ENCODE results near the gene SYNCRIP. TPM values are rescaled to one million over a fixed set of nuclear protein-coding genes. Genes with fewer than 3 reads are reported as not detected.
"Not testable (repeated sequence)": the region's sequence is repeated elsewhere in the genome, so short reads cannot be mapped to it uniquely, and the experiment has no call there.

Gene SYNCRIP
- polyA plus RNA-seq, 3 donors, result 155 to 201 (median 177) TPM

DNA sequence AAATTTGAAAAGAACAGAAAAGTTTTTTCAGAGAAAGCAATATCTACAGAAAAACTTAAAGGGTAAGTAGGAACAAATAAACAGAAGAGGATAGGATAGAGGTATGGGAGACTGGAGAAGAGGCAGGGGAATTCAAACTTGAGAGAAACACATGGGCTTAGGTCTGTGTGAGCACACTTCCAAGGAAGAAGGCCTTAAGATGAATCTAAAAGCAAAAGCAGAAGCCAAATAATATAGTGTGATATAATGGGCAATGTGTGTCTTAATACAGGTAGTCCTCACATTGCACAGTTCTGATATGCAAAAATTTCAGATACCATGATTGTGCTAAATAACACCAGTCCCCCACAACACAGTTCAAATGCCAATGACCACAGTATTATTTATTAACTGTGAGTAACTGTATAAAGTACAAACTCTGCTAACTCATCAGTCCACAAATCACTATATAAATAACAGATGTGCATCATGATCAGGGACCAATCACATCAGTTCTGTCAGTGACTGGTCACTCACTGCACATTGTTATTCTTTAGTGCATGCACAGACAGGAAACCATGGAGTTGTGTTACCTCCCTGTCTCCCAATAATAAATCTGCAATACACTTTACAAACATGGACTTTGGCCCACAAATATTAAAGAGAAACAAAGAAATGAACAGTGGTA, 67.6 kb downstream of the SYNCRIP start:
- DNase-seq (ENCODE audit: extremely low read depth in 1 of 11, low read depth in 9 of 11, low spot score in 4 of 11), result no peak

- no peak for DNase-seq (ENCODE audit: extremely low read depth in 1 of 11, low read depth in 9 of 11, low spot score in 4 of 11)
These were observed 73.4 kb downstream of the SYNCRIP start for GRCh38 chr6:85569323-85569722.

DNA sequence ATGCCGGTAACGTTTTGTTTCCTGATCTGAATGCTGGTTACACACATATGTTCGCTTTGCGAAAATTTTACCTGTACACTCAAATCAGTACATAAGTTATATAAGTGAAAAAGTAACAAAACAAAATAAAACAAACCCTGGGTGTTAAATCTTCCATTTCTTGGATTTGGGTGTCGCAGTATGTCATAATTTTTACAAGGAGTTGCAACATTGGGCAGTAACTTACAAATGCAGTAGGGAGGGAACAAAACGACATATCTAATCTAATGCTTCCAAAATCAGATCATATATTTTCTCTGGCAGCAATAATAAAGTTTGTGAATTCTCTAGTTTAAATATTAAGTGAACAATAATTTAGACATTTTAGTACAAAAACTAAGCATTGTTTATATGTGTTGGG, 74.3 kb downstream of the SYNCRIP start:
- DNase-seq (ENCODE audit: extremely low read depth in 1 of 11, low read depth in 9 of 11, low spot score in 4 of 11), result no peak

- DNase-seq (ENCODE audit: extremely low read depth in 1 of 11, low read depth in 9 of 11, low spot score in 4 of 11), result no peak
These were observed 77.0 kb downstream of the SYNCRIP start for GRCh38 chr6:85565736-85566135.

- not testable (repeated sequence) for DNase-seq (ENCODE audit: extremely low read depth in 1 of 11, low read depth in 9 of 11, low spot score in 4 of 11)
These were observed 78.5 kb downstream of the SYNCRIP start for GRCh38 chr6:85564223-85564622.

Other genes with a start within 250 kb of the SYNCRIP start
- gene NT5E, start 192.8 kb downstream of the SYNCRIP start, polyA plus RNA-seq (ENCODE audit: insufficient read length in 3 of 3), result 1 to 10 TPM; 3.3 to 4.7 (median 4.6) TPM
- gene SNX14, start 49.0 kb downstream of the SYNCRIP start, polyA plus RNA-seq (ENCODE audit: insufficient read length in 3 of 3), result 100 to 1,000 TPM; 105 to 141 (median 141) TPM